GM11168 (cell line): ENCODE measurements around the gene DPF3.

ENCODE experiments used
- in situ Hi-C: fragments of 300-500 bp; cut with MboI; formaldehyde crosslinking; loops from one replicate; pipeline ENCODE4 v1.12.0; 2022; ENCODE audit warnings: low sequenced_read_pairs; ENCODE audit not compliant: unreplicated experiment

DPF3 gene

DNA sequence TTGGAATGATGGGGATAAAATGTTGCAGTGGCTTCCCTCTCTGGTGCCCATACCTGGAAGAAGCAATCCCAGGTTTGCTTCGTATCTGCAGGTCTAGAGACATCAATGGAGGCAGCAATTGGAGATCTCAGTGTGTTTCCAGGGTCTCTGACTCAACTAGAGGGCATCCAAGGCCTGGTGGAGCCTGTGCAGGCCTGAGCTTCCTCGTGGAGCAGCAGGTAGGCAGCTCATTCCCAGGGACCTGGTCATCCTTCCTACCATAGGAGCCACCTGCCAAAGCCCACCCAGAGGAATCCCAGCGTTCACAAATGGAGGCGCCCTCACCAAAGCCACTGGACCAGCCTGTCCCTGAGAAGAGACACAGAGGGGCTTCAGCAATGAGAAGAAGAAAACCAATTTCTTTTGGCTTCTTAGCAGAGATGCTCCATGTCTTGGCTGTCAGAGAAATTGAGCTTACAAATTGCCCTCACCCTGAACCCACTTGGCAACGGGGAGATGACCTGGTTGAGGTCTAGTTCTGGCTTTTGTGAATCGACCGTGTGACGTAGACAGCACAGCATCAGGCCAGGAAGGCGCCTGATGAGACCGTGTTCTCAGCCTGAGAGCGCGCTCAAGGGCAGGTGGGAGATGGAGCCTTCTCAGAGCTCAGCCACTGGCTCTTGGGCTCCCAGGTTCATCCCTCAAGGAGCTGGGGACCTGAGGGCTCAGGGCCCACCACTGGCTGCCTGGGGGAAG, 283.6 kb downstream of the DPF3 start:
- in situ Hi-C loops, result no loop called here

DNA sequence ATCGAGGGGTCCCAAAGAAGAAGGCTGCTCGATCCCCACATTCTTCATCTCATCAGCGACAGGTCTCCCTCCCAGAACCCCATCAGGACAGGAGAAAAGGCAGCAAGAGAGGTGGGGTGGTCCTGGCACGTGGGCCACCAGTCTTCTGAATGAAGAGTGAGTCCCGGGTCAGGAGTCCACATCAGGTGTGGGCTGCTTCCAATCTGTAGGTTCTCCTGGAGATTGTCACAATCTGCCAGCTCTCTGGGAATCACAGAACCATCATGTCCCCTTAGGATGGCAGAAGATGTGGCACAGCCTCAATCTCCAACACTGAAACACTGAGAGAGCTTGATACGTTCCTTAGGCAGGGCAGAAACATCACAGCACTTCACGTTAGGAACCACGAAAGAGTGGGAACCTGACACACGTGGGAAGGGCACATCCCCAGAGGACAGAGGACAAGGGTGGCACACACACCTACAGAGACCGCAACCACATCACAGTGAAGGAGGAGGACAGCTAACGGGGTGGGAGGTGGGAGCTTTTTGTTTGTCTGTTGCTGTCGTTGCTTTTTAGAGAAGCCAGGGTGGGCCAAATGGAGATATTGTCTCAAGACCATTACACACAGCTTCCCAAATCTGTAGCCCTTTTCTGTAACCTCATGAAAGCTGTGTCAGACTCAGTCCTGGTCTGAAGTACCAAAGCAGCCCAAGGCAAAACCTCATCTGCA, 284.5 kb downstream of the DPF3 start:
- in situ Hi-C loops, result no loop called here

DNA sequence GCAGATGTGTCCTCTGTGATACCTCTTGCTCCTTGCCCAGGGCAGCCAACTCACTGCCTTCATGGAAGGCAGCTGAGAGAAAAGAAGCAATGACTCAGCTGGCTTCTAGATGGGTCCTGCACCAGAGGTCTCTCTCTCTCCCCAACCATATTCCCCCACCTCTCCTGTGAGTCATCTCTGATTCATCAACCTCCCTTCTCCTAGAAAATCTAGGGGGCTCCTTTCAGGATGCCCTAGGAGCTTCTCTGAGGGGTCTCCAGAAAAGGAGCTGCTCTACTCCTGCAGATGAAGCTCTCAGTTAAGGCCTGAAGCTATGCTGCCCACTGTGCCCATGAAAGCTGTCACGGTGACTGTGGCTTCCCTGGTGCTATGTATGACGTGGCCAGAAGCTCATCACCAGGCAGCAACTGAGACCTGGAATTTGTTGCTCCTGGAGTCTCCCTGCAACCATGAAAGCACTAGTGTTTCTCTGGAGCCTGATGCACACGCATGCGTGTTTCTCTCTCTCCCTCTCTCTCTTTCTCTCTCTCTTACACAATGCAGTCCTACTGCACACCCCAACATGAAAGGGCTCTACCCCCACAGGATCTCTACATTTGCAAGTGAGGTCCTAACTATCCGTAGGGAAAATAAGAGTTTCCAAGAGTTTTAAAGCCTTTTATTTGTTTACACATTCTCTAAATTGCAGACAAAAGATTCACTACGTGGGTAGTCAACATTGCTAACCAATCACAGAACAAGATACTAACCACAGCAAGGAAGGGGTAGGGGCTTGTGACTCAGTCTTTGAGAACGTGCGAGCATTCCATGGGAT, 285.3 kb downstream of the DPF3 start:
- in situ Hi-C loops, result no loop called here

GRCh38 chr14:72607386-72608130, 286.3 kb downstream of the DPF3 start:
- in situ Hi-C loops, result no loop called here

DNA sequence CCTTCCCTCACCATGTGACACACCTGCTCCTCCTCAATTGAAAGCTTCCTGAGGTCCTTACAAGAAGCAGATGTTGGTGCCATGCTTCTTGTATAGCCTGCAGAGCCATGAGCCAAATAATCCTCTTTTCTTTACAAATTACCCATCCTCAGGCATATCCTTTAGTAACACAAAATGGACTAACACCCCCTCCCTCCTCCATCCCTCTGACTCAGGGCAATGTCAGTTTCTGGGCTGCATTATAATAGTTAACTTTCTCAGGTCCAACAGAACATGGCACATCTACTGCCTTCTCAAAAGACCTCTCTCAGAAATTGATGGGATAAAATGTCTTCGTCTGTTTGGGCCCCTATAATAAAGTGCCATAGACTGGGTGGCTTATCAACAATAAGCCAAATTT, 287.0 kb downstream of the DPF3 start:
- in situ Hi-C loops, result no loop called here

GRCh38 chr14:72605921-72606220, 288.0 kb downstream of the DPF3 start:
- in situ Hi-C loops, result no loop called here

- in situ Hi-C loops, result no loop called here
These were observed 288.6 kb downstream of the DPF3 start for GRCh38 chr14:72605096-72605920.

DNA sequence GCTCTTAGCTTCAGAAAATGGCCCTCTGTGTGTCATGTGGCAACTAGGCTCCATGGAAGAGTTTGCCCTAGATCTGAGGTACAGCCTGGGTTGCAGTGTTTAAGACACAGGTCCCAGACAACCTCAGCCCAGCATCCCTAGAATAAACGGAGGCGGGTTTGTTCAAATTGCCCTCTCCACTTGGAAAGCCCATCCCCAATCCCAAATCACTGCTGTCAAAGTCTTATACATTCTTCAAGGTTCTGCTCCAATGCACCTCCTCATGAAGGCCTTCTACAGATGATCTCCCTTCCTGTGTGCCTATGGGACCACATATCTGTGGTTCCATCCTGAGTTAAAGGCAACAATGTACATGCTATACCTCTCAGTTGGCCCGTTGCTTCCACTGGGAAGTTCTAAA, 289.8 kb downstream of the DPF3 start:
- in situ Hi-C loops, result no loop called here

DNA sequence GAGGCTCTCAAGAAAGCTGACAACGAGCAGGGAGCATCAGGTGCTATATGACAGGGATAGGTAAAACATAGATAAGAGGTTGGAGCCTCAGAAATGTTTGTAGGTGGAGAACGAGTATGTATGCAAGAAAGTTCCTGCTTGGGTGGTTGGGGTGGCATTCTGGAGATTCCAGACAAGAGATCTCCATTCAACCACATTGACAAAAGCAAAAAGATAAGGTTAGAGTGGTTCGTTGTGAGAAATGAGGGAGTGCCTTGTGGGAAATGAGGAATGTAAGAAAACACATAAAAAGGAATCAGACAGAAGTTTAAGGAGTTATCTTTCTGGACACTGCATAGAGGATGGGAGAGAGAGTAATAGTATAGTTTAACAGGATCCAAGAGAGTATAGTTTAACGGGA, 290.3 kb downstream of the DPF3 start:
- in situ Hi-C loops, result no loop called here

DNA sequence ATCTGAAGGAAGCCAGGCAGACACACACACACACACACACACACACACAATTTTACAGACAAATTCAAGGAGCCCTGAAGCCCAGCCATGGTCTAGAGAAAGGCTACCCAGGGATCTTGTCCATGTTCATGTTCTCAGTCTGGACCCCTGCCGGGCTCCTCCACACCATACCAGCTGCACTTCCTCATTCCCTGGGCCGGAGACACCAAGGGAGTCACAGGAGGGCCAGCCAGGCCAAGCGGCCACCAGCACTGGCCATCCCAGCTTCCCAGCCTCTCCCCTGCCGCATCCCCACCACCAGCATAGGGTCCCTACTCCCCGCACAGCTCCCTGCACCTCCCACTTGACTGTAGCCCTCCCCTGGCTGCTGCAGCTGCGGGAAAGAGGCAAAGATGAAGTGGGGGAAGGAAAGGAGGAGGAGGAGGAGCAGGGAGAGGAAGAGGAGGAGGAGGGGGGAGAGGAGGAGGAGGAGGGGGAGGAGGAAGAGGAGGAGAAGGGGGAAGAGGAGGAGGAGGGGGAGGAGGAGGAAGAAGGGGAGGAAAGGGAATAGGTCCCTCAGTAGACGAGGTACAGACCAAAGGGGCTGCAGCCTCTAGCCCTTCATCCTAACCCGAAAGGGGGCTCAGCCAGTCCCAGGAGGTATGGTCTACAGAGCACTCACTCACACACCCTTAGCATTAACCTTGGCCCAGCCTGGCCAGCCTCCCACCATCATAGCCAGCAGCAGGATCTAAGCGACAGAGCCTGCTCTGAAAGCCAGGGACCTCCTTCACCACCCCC, 293.2 kb downstream of the DPF3 start:
- in situ Hi-C loops, result no loop called here

GRCh38 chr14:72599579-72600470, 294.1 kb downstream of the DPF3 start:
- in situ Hi-C loops, result no loop called here

DNA sequence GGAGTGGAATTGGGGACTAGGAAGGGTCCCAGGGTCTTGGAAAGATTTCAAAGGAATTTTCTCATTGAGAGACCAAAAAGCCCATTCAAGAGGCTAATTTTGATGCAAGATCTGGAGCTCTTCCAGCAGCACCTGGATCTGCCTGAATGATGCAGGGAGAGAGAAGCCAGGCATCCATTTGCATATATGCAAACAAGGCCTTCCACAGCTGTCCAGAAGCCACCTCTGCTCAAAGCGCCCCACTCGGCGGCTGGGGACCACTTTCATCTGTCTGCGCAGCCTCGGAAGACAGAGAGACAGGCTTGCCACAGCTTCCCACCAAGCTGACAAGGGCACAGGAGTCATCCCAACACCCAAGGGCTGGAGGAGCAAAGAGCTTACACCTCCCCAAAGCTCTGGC, 295.6 kb downstream of the DPF3 start:
- in situ Hi-C loops, result no loop called here

- in situ Hi-C loops, result no loop called here
These were observed 296.4 kb downstream of the DPF3 start for GRCh38 chr14:72597252-72598233.

GRCh38 chr14:72595152-72595862, 298.6 kb downstream of the DPF3 start:
- in situ Hi-C loops, result no loop called here

DNA sequence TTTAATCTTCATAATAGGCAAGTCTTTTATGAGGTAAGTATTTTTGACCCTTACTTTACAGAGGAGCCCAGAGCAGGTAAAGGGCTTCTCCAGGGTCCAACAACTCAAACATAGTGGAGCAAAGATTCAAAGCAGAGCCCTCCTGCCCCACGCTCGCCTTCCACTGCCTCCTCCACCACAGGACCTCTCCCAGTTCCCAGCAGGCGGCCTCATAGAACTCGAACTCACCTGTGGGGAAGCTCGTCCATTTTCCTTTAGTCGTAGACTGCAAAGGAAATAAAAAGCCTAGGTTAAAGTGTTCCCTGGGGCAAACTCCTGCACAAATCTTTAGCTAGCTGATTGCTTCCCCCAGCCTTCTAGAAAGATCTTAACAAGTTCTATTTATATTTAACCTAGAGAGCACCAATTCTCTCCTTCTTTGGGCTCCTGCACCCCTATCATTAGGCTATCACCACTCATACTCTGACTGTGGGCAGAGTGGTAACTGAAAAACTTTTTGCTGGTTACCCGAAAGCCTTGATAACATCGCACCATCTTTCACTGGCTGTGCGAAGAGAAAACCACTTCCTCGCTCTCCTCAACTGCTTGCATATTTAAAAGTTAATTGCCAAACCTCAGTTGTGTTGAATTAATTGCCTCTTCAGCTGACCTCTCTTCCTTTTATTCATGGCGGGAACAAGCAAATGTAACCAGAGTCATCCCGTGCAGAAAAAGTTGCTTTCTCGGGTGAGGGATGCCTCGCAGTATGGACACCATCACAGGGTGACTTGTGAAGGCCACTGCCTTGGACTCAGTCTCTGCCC, 299.6 kb downstream of the DPF3 start:
- in situ Hi-C loops, result no loop called here

GRCh38 chr14:72591391-72591790, 302.5 kb downstream of the DPF3 start:
- in situ Hi-C loops, result no loop called here
